Stimulated activated CD8-positive, alpha-beta memory T cell treated with anti-CD3 and anti-CD28 coated beads, Interleukin-4, amount 100 ng/mL, for 1 hour (primary cell): ENCODE data around the gene SUCNR1.
"Not testable (repeated sequence)": the region's sequence is repeated elsewhere in the genome, so short reads cannot be mapped to it uniquely, and the experiment has no call there.

Source experiments
- DNase-seq, 2 donors: peaks; one replicate each; pipeline ENCODE4 v3.0.0-alpha.2; 2020; ENCODE audit warnings: low read depth in 2 of 2, low spot score in 1 of 2

Gene SUCNR1

GRCh38 chr3:151873398-151873797 lies at the start of gene SUCNR1:
TSS of gene SUCNR1 (plus strand) at chr3:151873643. CDS start at chr3:151879893, 6,250 bp downstream.
- DNase-seq: no peak

- DNase-seq: no peak
Measured at GRCh38 chr3:151827816-151828215, 45.6 kb upstream of the SUCNR1 start.

GRCh38 chr3:151835751-151836525 lies 37.5 kb upstream of the SUCNR1 start:
- DNase-seq: no peak

GRCh38 chr3:151837057-151837456 lies 36.4 kb upstream of the SUCNR1 start:
- no peak for DNase-seq

GRCh38 chr3:151838574-151839312 lies 34.7 kb upstream of the SUCNR1 start:
- DNase-seq: peak in 1 of 2 donors; percentile 11

GRCh38 chr3:151839313-151839631 lies 34.2 kb upstream of the SUCNR1 start:
- DNase-seq: no peak

- DNase-seq: no peak
Measured at GRCh38 chr3:151841801-151842200, 31.6 kb upstream of the SUCNR1 start.

- no peak for DNase-seq
Measured at GRCh38 chr3:151843275-151843674, 30.2 kb upstream of the SUCNR1 start.

- no peak for DNase-seq
Measured at GRCh38 chr3:151845306-151845905, 28.0 kb upstream of the SUCNR1 start.

GRCh38 chr3:151850065-151850464 lies 23.4 kb upstream of the SUCNR1 start:
- not testable (repeated sequence) for DNase-seq

- no peak for DNase-seq
Measured at GRCh38 chr3:151852074-151852811, 21.2 kb upstream of the SUCNR1 start.

GRCh38 chr3:151856118-151856517 lies 17.3 kb upstream of the SUCNR1 start:
- DNase-seq: no peak

- no peak for DNase-seq
Measured at GRCh38 chr3:151856641-151857040, 16.8 kb upstream of the SUCNR1 start.

GRCh38 chr3:151859233-151859673 lies 14.2 kb upstream of the SUCNR1 start:
- no peak for DNase-seq

- no peak for DNase-seq
Measured at GRCh38 chr3:151859905-151860304, 13.5 kb upstream of the SUCNR1 start.

GRCh38 chr3:151863611-151864010 lies 9.8 kb upstream of the SUCNR1 start:
- no peak for DNase-seq

- DNase-seq: no peak
Measured at GRCh38 chr3:151864423-151865101, 8.9 kb upstream of the SUCNR1 start.

- DNase-seq: no peak
Measured at GRCh38 chr3:151866711-151867410, 6.6 kb upstream of the SUCNR1 start.

- DNase-seq: no peak
Measured at GRCh38 chr3:151867666-151868065, 5.8 kb upstream of the SUCNR1 start.

GRCh38 chr3:151869181-151869580 lies 4.3 kb upstream of the SUCNR1 start:
- no peak for DNase-seq
